Amniotic stem cell (primary cell): Measurements from ENCODE around the gene EEFSEC.

ENCODE experiments used
- DNase-seq: peaks from one replicate; lab custom pipeline; 2025; lab: John Stamatoyannopoulos, UW

Gene EEFSEC

GRCh38 chr3:128217702-128218547 lies 64.6 kb downstream of the EEFSEC start:
- DNase-seq, result no peak

DNA sequence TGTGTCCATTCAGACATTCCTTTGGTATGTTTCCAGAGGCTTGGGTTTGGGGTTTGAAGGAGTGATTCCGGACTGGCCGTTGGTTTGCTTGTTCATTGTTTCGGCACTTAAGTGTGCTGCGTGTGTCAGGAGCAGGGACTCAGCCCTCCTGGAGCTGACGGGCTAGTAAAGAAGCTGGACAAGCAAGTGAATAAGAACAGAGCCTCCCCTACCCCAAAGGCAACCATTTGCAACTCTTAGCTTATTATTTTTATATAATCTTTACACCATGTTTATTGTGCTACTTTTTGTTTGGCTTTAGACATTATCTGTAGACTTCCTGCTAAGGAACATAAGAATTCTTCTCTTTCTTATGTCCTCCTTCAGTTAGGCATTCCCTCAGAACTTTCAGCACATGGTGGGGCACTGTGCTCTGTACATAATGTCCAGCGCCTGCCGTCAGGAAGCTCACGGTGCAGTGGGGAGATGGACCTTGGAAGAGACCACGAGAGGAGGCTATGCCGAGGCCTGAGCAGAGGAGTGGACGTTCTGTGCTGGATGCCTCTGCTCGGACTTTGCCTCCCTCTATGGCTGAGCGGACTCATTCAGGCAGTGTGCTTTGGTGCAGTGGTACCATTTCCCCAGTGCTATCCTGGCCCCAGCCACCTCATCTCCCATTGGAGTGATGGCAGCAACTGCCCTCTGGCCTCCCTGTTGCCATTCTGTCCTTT lies 65.4 kb downstream of the EEFSEC start:
- DNase-seq, result no peak

DNA sequence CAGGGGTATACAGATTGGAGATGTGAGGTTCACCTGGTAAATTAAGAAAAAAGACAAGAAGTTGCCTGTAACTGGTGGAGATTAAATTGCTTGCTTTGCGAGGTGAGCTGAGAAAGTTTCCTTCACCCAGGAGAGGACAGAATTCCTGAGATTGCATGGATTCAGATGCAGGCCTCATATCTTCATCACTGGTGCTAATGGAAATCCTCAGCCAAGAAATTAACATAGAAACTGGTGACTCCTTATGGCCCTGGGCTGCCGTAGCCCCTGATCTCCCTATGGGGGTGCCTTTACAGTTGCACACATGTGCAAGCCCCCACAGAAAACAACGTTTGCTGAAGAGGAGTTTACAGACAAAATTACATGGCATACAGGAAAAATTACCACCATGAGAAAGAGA lies 68.0 kb downstream of the EEFSEC start:
- no peak for DNase-seq

DNA sequence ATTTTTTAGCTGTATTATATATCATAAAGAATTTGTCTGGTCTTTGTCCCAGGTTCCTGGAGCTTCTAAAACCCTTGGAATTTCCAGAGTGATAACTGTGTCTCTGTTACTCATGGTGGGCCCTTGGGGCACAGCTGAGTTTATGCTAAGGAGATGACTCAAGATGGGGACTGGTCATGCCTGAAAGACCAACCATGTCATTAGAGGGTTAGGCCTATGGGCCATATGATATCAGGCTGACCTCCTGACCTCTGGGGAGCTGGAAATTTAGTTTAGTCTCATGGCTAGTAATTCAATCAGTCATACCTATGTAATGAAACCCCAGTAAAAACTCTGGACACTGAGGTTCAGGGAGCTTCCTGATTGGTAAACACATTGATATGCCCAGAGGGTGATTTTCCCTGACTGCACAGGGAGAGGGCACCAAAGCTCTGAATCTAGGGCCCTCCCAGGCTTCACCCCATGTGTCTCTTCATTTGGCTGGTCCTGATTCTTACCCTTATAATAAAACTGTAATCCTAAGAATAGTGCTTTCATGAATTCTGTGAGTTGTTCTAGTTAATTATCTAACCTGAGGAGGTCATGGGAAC lies 69.6 kb downstream of the EEFSEC start:
- DNase-seq, result no peak

GRCh38 chr3:128226186-128226725 lies 73.0 kb downstream of the EEFSEC start:
- DNase-seq, result no peak

- DNase-seq, result no peak
These were observed 73.6 kb downstream of the EEFSEC start for GRCh38 chr3:128226795-128227395.

DNA sequence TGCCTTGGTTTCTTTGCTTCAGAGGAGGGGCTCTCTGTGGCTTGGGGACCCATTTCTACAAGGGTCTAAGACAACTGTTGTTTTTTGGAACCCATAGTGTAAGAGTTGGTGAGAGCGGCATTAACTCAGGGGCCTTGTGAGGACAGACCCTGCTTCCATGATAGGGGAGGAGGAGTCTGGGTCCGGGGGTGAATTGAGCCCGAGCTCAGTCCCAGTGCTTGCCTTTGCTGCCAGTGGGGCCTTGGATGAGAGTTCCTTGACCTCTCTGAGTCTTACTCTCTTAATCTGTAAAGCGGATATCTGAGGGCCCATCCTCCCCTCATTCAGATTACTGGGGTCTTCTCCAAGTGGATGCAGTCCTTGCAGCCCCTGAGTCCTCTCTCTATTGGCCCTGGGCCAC lies 74.2 kb downstream of the EEFSEC start:
- DNase-seq, result no peak

- no peak for DNase-seq
These were observed 75.2 kb downstream of the EEFSEC start for GRCh38 chr3:128228366-128228910.

- no peak for DNase-seq
These were observed 76.0 kb downstream of the EEFSEC start for GRCh38 chr3:128229106-128229857.

DNA sequence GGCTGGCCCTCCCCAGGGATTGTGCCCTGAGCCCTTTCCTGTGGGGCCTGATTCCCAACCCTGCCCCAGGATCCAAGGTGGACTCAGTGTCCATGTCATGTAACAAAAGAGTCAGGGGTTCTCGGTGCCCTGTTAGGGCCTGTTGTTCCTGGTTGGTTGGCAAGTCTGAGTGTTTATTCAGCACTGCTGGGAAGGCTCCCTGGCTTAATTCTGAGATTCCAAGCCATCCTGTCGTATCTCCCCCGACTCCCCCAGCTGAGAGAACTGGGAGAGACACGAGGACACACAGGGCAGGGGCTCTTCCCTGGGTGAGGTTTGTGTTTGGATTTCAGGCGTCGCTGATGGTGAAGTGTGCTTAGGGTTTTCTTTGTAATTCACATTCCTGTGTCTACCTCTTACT lies 78.3 kb downstream of the EEFSEC start:
- DNase-seq, result no peak

GRCh38 chr3:128232376-128233178 lies 79.3 kb downstream of the EEFSEC start:
- no peak for DNase-seq

DNA sequence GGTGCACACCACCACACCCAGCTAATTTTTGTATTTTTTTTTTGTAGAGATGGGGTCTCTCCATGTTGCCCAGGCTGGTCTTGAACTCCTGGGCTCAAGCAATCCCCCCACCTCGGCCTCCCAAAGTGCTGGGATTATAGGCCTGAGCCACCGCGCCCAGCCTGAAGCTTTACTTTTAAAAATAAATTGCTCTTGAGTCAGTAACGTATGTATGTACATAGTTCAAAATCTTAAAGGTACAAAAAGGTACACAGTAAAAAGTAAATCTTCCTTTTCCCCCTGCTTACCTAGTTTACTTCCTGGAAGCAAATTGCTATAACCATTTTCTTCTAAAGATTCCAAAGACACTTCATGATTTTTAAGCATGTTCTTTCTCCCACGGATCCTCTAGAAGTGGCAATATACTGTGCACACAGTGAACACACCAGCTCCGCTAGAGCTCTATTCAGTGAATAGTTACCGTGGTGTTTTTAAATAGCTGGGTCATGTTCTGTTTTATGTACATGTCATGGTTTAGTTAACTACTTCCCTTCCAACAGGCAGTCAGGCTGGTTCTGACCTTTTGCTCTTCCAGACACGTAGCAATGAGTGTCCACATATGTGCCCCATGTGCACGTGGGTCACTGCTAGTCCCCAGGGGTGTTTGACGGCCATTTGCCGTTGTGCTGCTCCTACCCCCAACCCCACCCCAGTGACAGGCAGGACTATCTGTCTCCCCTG lies 82.1 kb downstream of the EEFSEC start:
- DNase-seq, result no peak

DNA sequence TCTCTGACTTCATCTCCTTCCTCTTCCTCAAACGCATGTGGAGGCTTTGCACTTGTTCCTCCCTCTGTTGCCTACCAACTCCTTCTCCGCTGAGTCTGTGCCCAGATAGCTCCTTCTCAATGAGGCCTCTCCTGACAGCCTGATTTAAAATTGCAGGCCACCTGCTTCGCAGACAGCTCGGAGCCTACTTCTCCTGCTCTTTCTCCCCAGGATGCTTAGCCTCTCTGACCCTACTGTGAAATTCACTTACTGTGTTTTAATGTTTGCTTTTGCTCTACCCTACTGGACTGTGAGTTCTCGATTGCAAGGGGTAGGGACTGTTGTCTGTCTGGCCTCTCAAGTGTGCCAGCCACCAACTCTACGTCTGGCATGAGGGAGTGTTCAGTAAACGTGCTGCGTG lies 83.4 kb downstream of the EEFSEC start:
- no peak for DNase-seq

DNA sequence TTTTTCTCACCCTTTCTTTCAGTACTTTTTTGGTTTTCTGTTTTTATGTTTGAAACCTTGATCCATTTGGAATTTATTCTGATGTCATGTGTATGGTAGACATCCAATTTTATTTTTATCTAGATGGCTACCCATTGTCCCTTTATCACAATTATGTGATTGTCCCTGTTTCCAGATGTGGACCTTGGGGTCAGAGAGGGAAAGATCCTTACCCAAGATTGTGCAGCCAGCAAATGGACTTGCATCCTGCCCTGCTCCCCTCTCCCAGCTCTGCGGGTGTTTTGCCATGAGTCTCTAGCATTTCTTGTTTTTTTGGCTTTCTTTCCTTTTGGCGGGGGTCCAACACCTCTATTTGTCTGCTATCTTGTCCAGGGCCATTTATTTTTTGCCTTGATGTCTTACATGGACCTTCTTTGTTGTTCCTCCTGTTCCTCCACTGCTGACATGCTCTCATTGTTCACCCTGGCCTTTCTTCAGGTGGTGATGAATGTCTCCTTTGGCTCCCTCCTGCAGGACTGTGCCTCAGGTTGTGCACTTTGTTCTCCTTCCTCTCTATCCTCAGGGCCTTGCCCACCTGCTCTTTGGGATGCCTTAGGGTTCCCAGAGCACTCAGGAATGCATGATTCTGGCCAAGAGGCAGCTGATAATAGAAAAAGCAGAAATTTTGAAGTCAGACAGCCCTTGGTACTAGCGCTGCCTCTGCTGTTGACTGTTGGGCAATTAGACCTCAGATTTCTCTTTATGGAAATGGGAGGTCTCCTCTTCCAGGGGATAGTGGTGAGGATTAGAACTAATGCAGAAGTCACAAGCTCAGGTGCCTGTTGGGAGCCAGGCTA lies 84.3 kb downstream of the EEFSEC start:
- no peak for DNase-seq

- no peak for DNase-seq
These were observed 84.9 kb downstream of the EEFSEC start for GRCh38 chr3:128238184-128238489.

DNA sequence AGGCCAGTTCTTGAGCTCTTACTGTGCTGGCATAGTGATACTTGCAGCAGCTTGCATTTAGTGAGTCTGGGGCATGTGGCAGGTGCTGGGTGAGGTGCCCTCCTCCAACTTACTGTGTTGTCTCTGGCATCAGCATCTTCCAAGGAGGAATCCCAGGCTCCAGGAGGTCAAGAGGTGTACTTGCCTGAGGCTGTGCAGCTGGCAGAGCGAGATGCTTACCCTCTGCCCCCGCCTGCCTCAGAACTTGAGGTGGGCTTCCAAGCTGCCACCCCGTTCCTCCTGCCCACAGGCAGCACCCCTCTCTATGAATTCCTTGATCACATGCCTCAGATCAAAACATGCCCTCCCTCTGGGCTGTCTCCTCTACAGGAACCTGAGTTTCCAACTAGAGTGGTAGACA lies 86.0 kb downstream of the EEFSEC start:
- DNase-seq, result no peak

GRCh38 chr3:128240232-128240631 lies 87.0 kb downstream of the EEFSEC start:
- no peak for DNase-seq

DNA sequence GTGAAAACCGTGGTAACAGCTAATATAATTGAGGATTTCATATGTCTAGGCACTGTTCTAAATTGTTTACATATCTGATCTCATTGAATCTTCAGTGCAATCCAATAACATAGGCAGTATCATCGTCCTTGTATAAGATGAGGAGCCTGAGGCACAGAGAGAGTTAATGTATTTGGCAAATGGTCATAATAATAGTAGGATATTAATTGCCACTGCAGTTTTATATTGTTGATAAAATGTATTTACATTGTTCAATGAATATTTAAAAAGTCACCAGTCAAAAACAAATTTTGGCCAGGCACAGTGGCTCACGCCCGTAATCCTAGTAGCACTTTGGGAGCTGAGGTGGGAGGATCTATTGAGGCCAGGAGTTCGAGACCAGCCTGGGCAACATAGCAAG lies 88.5 kb downstream of the EEFSEC start:
- no peak for DNase-seq
